Measurements from ENCODE around the gene ITGA5.

Gene ITGA5

GRCh38 chr12:54455760-54456469 lies 36.8 kb upstream of the ITGA5 start:
- TF ChIP-seq CTCF (IDR thresholded peaks at IDR 0.05; ENCODE audit: insufficient read depth, missing control alignments), result no peak
- no peak for FAIRE-seq
- no peak for DNase-seq (ENCODE audit: insufficient read length, low spot score)

- DNase-seq (ENCODE audit: insufficient read length, low spot score) (no peak), FAIRE-seq (no peak)
- no peak for TF ChIP-seq CTCF (IDR thresholded peaks at IDR 0.05; ENCODE audit: insufficient read depth, missing control alignments)
These were observed 33.6 kb upstream of the ITGA5 start for GRCh38 chr12:54452628-54453027.

- no peak for TF ChIP-seq CTCF (IDR thresholded peaks at IDR 0.05; ENCODE audit: insufficient read depth, missing control alignments)
- no peak for DNase-seq (ENCODE audit: insufficient read length, low spot score)
- no peak for FAIRE-seq
These were observed 29.3 kb upstream of the ITGA5 start for GRCh38 chr12:54448344-54448743.

GRCh38 chr12:54447917-54448316 lies 28.9 kb upstream of the ITGA5 start:
- FAIRE-seq (no peak), DNase-seq (ENCODE audit: insufficient read length, low spot score) (no peak)
- TF ChIP-seq CTCF (IDR thresholded peaks at IDR 0.05; ENCODE audit: insufficient read depth, missing control alignments), result no peak

GRCh38 chr12:54444206-54444605 lies 25.1 kb upstream of the ITGA5 start:
- FAIRE-seq (no peak), DNase-seq (ENCODE audit: insufficient read length, low spot score) (no peak)
- no peak for TF ChIP-seq CTCF (IDR thresholded peaks at IDR 0.05; ENCODE audit: insufficient read depth, missing control alignments)

- no peak for DNase-seq (ENCODE audit: insufficient read length, low spot score)
- no peak for FAIRE-seq
- TF ChIP-seq CTCF (IDR thresholded peaks at IDR 0.05; ENCODE audit: insufficient read depth, missing control alignments), result no peak
These were observed 24.4 kb upstream of the ITGA5 start for GRCh38 chr12:54443446-54443845.

- no peak for TF ChIP-seq CTCF (IDR thresholded peaks at IDR 0.05; ENCODE audit: insufficient read depth, missing control alignments)
- DNase-seq (ENCODE audit: insufficient read length, low spot score) (no peak), FAIRE-seq (no peak)
These were observed 23.9 kb upstream of the ITGA5 start for GRCh38 chr12:54442961-54443360.

Measured in D721Med (cell line).